ENCODE results near the gene EIF2AK2.
"Not testable (repeated sequence)": the region's sequence is repeated elsewhere in the genome, so short reads cannot be mapped to it uniquely, and the experiment has no call there.

Gene EIF2AK2

GRCh38 chr2:37156857-37157714 is at the start of gene EIF2AK2:
TSS of gene EIF2AK2 (minus strand) at chr2:37156980. CDS start at chr2:37147806, 9,174 bp downstream.
- peak within 1 kb of the TSS; percentile 91 for H3K4me3 ChIP-seq (ENCODE audit: low read depth, low read length)
- in situ Hi-C loops (cut with HindIII; ENCODE audit: low sequenced_read_pairs), result no loop called here
- TF ChIP-seq, protein P1, sequence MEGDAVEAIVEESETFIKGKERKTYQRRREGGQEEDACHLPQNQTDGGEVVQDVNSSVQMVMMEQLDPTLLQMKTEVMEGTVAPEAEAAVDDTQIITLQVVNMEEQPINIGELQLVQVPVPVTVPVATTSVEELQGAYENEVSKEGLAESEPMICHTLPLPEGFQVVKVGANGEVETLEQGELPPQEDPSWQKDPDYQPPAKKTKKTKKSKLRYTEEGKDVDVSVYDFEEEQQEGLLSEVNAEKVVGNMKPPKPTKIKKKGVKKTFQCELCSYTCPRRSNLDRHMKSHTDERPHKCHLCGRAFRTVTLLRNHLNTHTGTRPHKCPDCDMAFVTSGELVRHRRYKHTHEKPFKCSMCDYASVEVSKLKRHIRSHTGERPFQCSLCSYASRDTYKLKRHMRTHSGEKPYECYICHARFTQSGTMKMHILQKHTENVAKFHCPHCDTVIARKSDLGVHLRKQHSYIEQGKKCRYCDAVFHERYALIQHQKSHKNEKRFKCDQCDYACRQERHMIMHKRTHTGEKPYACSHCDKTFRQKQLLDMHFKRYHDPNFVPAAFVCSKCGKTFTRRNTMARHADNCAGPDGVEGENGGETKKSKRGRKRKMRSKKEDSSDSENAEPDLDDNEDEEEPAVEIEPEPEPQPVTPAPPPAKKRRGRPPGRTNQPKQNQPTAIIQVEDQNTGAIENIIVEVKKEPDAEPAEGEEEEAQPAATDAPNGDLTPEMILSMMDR (IDR thresholded peaks at IDR 0.05; ENCODE audit: low read depth, low read length, missing control alignments), result no peak
- DNase-seq (ENCODE audit: low read depth), result peak; percentile 61

- TF ChIP-seq, protein P1 (IDR thresholded peaks at IDR 0.05; ENCODE audit: low read depth, low read length, missing control alignments), result no peak
- DNase-seq (ENCODE audit: low read depth), result no peak
- in situ Hi-C loops (cut with HindIII; ENCODE audit: low sequenced_read_pairs), result no loop called here
- H3K4me3 ChIP-seq (ENCODE audit: low read depth, low read length), result no peak overlapping the region
These were observed 49.0 kb upstream of the EIF2AK2 start for GRCh38 chr2:37205689-37206341.

- in situ Hi-C loops (cut with HindIII; ENCODE audit: low sequenced_read_pairs); H3K4me3 ChIP-seq (ENCODE audit: low read depth, low read length); DNase-seq (ENCODE audit: low read depth): not testable (repeated sequence)
These were observed 48.4 kb upstream of the EIF2AK2 start for GRCh38 chr2:37205071-37205661.

DNA sequence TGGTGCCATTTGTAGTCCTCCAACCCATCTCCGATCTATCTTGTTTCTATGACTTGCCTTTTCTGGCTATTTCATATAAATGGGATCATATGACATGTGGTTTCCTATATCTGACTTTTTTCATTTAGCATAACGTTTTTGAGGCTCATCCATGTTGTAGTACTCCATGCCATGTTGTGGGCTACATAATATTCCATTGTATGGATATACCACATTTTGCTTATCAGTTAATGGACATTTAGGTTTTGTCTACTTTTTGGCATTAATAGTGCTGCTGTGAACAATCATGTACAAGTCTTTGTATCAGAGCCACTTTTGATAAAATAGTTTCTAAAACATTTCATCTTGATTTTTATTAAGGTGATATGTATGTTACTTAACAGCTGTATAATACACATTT is 46.9 kb upstream of the EIF2AK2 start:
- H3K4me3 ChIP-seq (ENCODE audit: low read depth, low read length), result no peak overlapping the region
- DNase-seq (ENCODE audit: low read depth), result no peak
- in situ Hi-C loops (cut with HindIII; ENCODE audit: low sequenced_read_pairs), result no loop called here
- TF ChIP-seq, protein P1 (IDR thresholded peaks at IDR 0.05; ENCODE audit: low read depth, low read length, missing control alignments), result no peak

DNA sequence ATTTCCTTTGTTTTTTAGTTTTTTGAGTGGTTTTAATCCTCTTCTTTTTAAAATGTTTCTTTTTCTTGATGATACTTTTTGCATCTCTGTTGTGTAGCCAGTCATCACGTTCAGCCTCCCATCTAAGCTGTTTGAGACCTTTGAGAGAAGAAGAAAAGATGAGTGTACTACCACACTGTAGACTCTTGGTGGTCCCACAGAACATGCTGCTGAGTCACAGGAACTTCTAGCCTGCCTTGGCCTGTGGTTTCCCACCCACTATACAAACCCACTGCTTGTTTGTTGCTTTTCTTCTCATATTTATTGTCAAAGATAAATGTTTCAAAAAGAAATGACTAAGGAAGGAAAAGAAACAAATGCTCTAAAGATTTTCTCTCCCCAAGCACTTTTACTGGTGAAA is 45.0 kb upstream of the EIF2AK2 start:
- no peak for DNase-seq (ENCODE audit: low read depth)
- in situ Hi-C loops (cut with HindIII; ENCODE audit: low sequenced_read_pairs), result no loop called here
- TF ChIP-seq, protein P1 (IDR thresholded peaks at IDR 0.05; ENCODE audit: low read depth, low read length, missing control alignments), result no peak

DNA sequence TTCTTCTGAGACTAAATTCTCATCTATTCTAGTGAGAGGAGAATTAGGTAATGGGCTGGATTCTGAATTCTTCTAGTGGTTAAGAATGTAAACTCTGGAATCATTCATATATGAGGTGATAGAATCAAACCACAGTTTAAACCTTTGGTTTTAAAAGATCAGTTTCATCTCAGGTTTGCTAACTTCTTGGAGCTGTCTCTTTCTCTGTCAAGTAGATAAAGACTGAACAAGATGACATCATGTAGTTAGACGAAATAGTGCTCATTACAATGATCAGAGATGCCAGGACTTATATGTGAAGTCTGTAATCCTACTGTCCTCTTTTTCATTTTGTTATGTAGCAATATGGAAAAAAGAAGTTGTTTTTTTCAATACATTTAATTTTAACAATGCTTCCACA is 44.4 kb upstream of the EIF2AK2 start:
- in situ Hi-C loops (cut with HindIII; ENCODE audit: low sequenced_read_pairs), result no loop called here
- H3K4me3 ChIP-seq (ENCODE audit: low read depth, low read length), result no peak overlapping the region
- TF ChIP-seq, protein P1 (IDR thresholded peaks at IDR 0.05; ENCODE audit: low read depth, low read length, missing control alignments), result no peak
- DNase-seq (ENCODE audit: low read depth), result no peak

More for the DNA sequence above, 45.0 kb upstream of the EIF2AK2 start:
- no peak overlapping the region for H3K4me3 ChIP-seq (ENCODE audit: low read depth, low read length)
